Measurements from ENCODE around the gene CDK5R1.

DNA sequence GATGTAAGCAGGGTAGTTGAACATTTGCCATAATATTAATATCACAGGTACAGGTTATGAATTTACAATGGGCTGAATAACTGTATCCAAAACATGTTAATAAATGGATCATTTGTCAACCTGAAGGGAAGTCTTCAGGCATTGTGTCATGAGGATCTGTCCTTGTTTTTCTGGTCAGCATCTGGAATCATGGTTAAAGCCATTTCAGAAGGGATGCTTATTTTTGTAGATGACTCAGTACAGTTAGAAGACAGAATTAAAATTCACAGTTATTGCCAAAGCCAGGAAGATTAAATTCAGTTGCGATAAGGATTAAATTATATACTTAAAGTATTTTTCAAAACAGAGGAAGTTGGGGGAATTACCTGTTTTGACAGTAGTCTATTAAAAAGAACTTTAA is 34.5 kb upstream of the CDK5R1 start:
- TF ChIP-seq, protein P1, sequence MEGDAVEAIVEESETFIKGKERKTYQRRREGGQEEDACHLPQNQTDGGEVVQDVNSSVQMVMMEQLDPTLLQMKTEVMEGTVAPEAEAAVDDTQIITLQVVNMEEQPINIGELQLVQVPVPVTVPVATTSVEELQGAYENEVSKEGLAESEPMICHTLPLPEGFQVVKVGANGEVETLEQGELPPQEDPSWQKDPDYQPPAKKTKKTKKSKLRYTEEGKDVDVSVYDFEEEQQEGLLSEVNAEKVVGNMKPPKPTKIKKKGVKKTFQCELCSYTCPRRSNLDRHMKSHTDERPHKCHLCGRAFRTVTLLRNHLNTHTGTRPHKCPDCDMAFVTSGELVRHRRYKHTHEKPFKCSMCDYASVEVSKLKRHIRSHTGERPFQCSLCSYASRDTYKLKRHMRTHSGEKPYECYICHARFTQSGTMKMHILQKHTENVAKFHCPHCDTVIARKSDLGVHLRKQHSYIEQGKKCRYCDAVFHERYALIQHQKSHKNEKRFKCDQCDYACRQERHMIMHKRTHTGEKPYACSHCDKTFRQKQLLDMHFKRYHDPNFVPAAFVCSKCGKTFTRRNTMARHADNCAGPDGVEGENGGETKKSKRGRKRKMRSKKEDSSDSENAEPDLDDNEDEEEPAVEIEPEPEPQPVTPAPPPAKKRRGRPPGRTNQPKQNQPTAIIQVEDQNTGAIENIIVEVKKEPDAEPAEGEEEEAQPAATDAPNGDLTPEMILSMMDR (IDR thresholded peaks at IDR 0.05) = no peak
- TF ChIP-seq POLR2A (IDR thresholded peaks at IDR 0.05) (no peak), EP300 (IDR thresholded peaks at IDR 0.05; ENCODE audit: low read depth) (no peak), POLR2AphosphoS5 (IDR thresholded peaks at IDR 0.05) (no peak)

All from transverse colon (tissue), 4 donors.